Heart left ventricle (tissue), 16 donors: ENCODE data around the gene PRKAG2. TPM values are rescaled to one million over a fixed set of nuclear protein-coding genes. Genes with fewer than 3 reads are reported as not detected.

Experiments used
- ATAC-seq, 4 donors: fragments of 200-7000 bp; cut with Tn5 transposase; one replicate each; pipeline ENCODE4 v1.9.1; 2020 to 2022; ENCODE audit warnings: moderate library complexity in 4 of 4, mild to moderate bottlenecking in 3 of 4, moderate number of reproducible peaks in 1 of 4
- DNase-seq, 5 donors: peaks; one replicate each; pipeline ENCODE4 v3.0.0-alpha.2; 2020
- H3K27ac ChIP-seq, 12 donors: fragments of 200-600 bp; sonication (generic) in 4 of 12; one replicate each; pipeline versions ENCODE4 v1.5.0 to v1.8.0; 2016 to 2022; ENCODE audit warnings: mild to moderate bottlenecking in 2 of 12
- H3K27me3 ChIP-seq, 9 donors: fragments of 200-600 bp; sonication (generic) in 2 of 9; one replicate each; pipeline versions ENCODE4 v1.5.1 to v1.8.0; 2016 to 2022; ENCODE audit warnings: mild to moderate bottlenecking in 3 of 9
- H3K36me3 ChIP-seq, 9 donors: fragments of 200-600 bp; sonication (generic) in 2 of 9; one replicate each; pipeline versions ENCODE4 v1.5.0 to v1.8.0; 2018 to 2022; ENCODE audit warnings: mild to moderate bottlenecking in 2 of 9
- H3K4me1 ChIP-seq, 12 donors: fragments of 200-600 bp; sonication (generic) in 4 of 12; one replicate each; pipeline versions ENCODE4 v1.5.0 to v1.8.0; 2016 to 2022; ENCODE audit warnings: mild to moderate bottlenecking in 3 of 12
- H3K4me3 ChIP-seq, 12 donors: fragments of 200-600 bp; sonication (generic) in 4 of 12; one replicate each; pipeline versions ENCODE4 v1.5.0 to v1.8.0; 2017 to 2022; ENCODE audit warnings: mild to moderate bottlenecking in 9 of 12, moderate library complexity in 4 of 12
- H3K9me3 ChIP-seq, 12 donors: fragments of 200-600 bp; sonication (generic) in 4 of 12; one replicate each; pipeline versions ENCODE4 v1.5.0 to v1.8.0; 2016 to 2022; ENCODE audit warnings: mild to moderate bottlenecking in 1 of 12
- POLR2A ChIP-seq, 2 donors: fragments of 450-650 bp; IDR thresholded peaks; one replicate each; pipeline ENCODE4 v1.6.1; 2017; ENCODE audit warnings: antibody characterized with exemption in 2 of 2, mild to moderate bottlenecking in 2 of 2, moderate library complexity in 2 of 2
- WGBS, 4 donors: extraction: QIAGEN DNeasy Blood & Tissue Kit in 2 of 4; methylation state at CpG; one replicate each; pipeline versions ENCODE4 v1.1.5 to v1.1.7; 2013 to 2018; 5-methylcytosine and 5-hydroxymethylcytosine counted together
- intact Hi-C, 10 donors: fragments of 100-400 bp; cut with DNase I; formaldehyde crosslinking; loops; one replicate each; pipeline versions ENCODE4 v1.11.1 to v1.14.2; 2022
- polyA plus RNA-seq, 2 donors: library from polyadenylated mRNA; stranded (reverse); fragments of 200-250 nt; gene quantifications; one replicate each; pipeline ENCODE4 v1.2.3, GENCODE V29; 2013
- total RNA-seq, 9 donors: library from RNA; depleted of rRNA in 2 of 9; stranded (reverse); fragments of >200 nt in 2 of 9; fragmentation: NEBNext Ultra II Directional in 3 of 9; extraction: Animal tissue kit (Norgen Biotek cat#: 25700) in 3 of 9; gene quantifications; one replicate each; pipeline versions ENCODE4 v1.1.0 to v1.2.4, GENCODE V29; 2016 to 2023
- TF ChIP-seq, protein P1 (sequence below), 12 donors: fragments of 200-600 bp; sonication (generic) in 4 of 12; IDR thresholded peaks; one replicate each; pipeline versions ENCODE4 v1.5.0 to v1.8.0; 2018 to 2022; ENCODE audit warnings: antibody characterized with exemption in 12 of 12, mild to moderate bottlenecking in 5 of 12
- donor health status: ischemic (EF 13 %, LVEDD 7.1; RV severe dilation, severe dysfunction).
- donor health status: healthy with polysubstance abuse.
- donor health status: DM: no; HTN: yes; CAD: no.
- donor health status: DM: no; HTN: no; CAD: no.
- donor health status: ischemic (EF 25% LVEDD 6.9; RV normal size, moderate dysfunction).
- donor health status: ischemic (EF 25% LVEDD 5.7; RV mildly dilated, moderate dysfunction).
- donor health status: healthy.
- donor health status: DM: yes; HTN: yes; CAD: no.
- donor health status: ischemic (EF 35%, LVEDD 5.7; RV mildly dilated, moderate dysfunction).
- donor health status: nonischemic (EF 11% LVEDD 7.7; RV severe dilation, severe dysfunction).
- donor health status: DM: yes; HTN: yes; CAD: no.
- donor health status: PGD.
- donor health status: ischemic (EF 29% LVEDD 5.4; RV normal size, mild dysfunction).
- donor health status: nonischemic (EF 23%, LVEDD 6.1; RV moderate dilation, normal function).

The PRKAG2 gene
- total and polyA plus RNA-seq, 11 donors: 50.2 to 179 (median 108) TPM

DNA sequence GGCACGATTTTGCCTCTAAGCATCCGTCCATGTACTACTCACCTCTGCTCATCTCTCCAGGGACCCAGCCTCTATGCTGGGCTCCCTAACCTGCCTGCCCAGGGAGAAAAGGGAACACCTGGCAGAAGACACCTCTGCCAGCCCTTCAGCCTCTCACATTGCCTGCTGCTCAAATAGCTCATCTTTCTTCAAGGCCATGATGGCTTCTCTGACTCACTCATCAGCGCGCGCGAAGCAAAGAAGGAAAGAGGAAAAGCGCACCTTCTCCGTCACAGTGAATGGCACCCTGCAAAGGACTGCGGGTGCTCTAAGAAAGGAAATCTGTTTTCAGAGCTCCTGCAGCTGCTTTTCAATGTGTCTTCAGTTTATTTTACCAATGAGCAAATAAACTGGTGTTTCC lies 174.0 kb downstream of the PRKAG2 start:
- H3K27me3 ChIP-seq: no peaks in the 10 kb centered on the region
- WGBS, 4 donors: 81 to 92% (median 87%) methylated on average over 9 of the region's 9 CpGs
- TF ChIP-seq, protein P1, sequence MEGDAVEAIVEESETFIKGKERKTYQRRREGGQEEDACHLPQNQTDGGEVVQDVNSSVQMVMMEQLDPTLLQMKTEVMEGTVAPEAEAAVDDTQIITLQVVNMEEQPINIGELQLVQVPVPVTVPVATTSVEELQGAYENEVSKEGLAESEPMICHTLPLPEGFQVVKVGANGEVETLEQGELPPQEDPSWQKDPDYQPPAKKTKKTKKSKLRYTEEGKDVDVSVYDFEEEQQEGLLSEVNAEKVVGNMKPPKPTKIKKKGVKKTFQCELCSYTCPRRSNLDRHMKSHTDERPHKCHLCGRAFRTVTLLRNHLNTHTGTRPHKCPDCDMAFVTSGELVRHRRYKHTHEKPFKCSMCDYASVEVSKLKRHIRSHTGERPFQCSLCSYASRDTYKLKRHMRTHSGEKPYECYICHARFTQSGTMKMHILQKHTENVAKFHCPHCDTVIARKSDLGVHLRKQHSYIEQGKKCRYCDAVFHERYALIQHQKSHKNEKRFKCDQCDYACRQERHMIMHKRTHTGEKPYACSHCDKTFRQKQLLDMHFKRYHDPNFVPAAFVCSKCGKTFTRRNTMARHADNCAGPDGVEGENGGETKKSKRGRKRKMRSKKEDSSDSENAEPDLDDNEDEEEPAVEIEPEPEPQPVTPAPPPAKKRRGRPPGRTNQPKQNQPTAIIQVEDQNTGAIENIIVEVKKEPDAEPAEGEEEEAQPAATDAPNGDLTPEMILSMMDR (IDR thresholded peaks at IDR 0.05): no peak
- TF ChIP-seq POLR2A (IDR thresholded peaks at IDR 0.05): no peak
- no peak overlapping the region for H3K4me3 ChIP-seq
- DNase-seq (peak in 1 of 5 donors; percentile 10), ATAC-seq (no peak)
- H3K36me3 ChIP-seq: no peaks in the 10 kb centered on the region
- intact Hi-C loops: loop anchor here in 5 of 10 donors (5.0 to 10.0 kb wide), 4 partner anchors 54 to 128 kb away; no protein-coding TSS in a partner anchor
- peaks cover 0 to 60% (median 22%) of the 10 kb centered on the region in 12 donors for H3K4me1 ChIP-seq
- peak overlapping the region in 1 of 12 donors; percentile 18 for H3K27ac ChIP-seq
- H3K9me3 ChIP-seq: no peaks in the 10 kb centered on the region

DNA sequence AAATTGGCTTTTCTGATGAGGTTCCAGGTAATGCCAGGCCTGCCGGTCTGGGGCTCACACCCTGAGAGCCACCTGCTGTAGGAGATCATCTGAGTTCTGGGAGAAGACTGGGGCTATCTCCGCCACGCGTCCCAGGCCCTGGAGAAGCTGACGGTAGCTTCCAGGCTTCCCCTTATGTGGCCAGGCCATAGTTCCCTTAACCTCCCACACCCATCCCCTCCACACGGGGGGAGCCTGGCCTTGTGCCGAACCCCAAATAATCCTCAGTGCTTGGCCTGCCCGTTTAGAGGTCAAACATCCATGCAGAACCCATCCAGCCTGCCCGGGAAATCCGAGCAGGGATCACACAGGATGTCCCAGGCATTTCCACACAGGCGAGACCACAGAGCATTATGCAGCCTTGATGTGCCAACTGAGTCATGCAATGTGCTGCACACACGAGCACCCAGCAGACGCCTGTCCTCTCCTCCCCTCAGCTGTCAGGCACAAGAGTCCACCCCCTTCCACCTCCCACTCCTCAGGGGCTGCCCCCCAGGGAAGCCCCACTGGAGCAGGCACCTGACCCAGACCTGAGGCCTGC lies 176.2 kb downstream of the PRKAG2 start:
- H3K27ac ChIP-seq: peak overlapping the region in 7 of 12 donors; percentile 25 to 76 (median 61)
- no peaks in the 10 kb centered on the region for H3K36me3 ChIP-seq
- peak in 1 of 4 donors; percentile 6 for ATAC-seq

DNA sequence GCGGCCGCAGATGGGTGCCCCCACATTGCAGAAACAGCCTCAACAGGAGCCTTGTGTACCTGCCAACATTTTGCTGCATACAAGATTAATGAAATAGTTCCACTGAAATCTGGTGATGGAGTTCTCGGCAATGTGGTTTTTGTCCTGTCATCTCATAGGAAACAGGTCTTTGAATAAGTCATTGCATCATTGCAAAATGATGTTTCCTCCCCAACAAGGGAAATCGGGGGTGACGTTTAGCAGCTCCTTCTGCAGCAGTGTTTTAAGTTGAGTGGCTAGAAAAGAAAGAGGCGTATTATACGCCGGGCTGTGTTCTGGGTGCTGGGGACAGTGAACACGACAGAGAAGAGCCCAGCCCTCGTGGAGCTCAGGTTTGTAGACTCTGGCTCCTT lies 177.0 kb downstream of the PRKAG2 start:
- intact Hi-C loops: loop anchor here in 7 of 10 donors (5.0 to 10.0 kb wide), 4 partner anchors 57 to 125 kb away; no protein-coding TSS in a partner anchor
- no peaks in the 10 kb centered on the region for H3K9me3 ChIP-seq
- H3K4me1 ChIP-seq: peaks cover 0 to 62% (median 28%) of the 10 kb centered on the region in 12 donors
- TF ChIP-seq, protein P1 (IDR thresholded peaks at IDR 0.05): no peak
- no peak for TF ChIP-seq POLR2A (IDR thresholded peaks at IDR 0.05)
- WGBS, 4 donors: 44 to 68% (median 55%) methylated on average over 10 of the region's 10 CpGs
- peak overlapping the region in 7 of 12 donors; percentile 18 to 76 (median 61) for H3K27ac ChIP-seq
- ATAC-seq (peak in 1 of 4 donors; percentile 14), DNase-seq (no peak)
- no peak overlapping the region for H3K4me3 ChIP-seq
- no peaks in the 10 kb centered on the region for H3K27me3 ChIP-seq
- no peaks in the 10 kb centered on the region for H3K36me3 ChIP-seq

More for the DNA sequence above, 176.2 kb downstream of the PRKAG2 start:
- peaks cover 0 to 62% (median 29%) of the 10 kb centered on the region in 12 donors for H3K4me1 ChIP-seq
- peak in 1 of 5 donors; percentile 41 for DNase-seq
- intact Hi-C loops: loop anchor here in 5 of 10 donors (5.0 to 10.0 kb wide), 4 partner anchors 57 to 126 kb away; no protein-coding TSS in a partner anchor
- H3K27me3 ChIP-seq: no peaks in the 10 kb centered on the region
- H3K9me3 ChIP-seq: no peaks in the 10 kb centered on the region
- no peak overlapping the region for H3K4me3 ChIP-seq
- TF ChIP-seq, protein P1 (IDR thresholded peaks at IDR 0.05): no peak
- TF ChIP-seq POLR2A (IDR thresholded peaks at IDR 0.05): no peak
- 57 to 67% (median 64%) methylated on average over 9 to 13 of the region's 13 CpGs for WGBS, 4 donors

DNA sequence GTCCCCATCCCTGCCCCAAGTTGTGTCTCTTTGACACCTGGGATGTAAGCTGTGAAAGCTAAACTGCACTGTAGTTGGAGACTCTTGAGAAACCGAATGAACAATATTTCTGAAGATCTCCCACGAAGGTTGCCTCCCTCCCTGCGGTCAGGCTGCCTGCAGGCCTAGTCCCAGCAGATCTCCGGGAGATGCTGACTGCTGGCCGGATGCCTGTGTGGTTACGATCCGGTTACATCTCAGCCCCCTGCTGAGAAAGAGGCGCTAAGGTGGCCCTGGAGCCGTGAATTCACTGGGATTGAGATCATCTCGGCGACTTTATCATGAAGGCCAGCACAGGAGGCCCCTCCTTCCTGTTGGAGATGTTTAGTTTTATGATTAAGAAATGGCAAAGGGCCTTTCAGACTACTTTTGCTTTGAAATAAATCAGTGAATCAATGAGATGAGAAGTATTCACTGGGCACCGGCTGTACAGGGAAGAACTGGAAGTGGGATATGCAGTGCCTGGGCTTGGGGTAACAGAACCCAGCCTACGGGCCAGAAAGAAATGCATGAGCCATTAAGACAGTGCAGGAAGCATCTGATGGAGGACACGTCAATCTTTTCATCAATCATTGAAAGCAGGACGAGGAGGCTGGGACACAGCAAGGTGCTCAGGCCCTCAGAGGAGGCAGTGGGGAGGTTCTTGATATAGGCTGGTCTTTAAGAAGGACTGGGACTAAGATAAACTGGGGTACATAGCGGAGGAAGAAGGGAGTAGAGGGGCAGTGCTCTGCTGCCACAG lies 177.6 kb downstream of the PRKAG2 start:
- Histone ChIP-seq H3K27ac (peak overlapping the region in 5 of 12 donors; percentile 18 to 76 (median 59)), H3K4me1 (peaks cover 0 to 64% (median 31%) of the 10 kb centered on the region in 12 donors), H3K9me3 (no peaks in the 10 kb centered on the region), H3K36me3 (no peaks in the 10 kb centered on the region), H3K27me3 (no peaks in the 10 kb centered on the region), H3K4me3 (no peak overlapping the region)
- DNase-seq (peak in 1 of 5 donors; percentile 49), ATAC-seq (no peak)
- TF ChIP-seq POLR2A (IDR thresholded peaks at IDR 0.05): no peak
- TF ChIP-seq, protein P1 (IDR thresholded peaks at IDR 0.05): no peak
- 66 to 75% (median 69%) methylated on average over 16 of the region's 16 CpGs for WGBS, 4 donors
- intact Hi-C loops: loop anchor here in 3 of 10 donors (5.0 to 10.0 kb wide), 2 partner anchors 65 to 67 kb away; no protein-coding TSS in a partner anchor
